HG02885 (cell line): ENCODE data around the gene TRIM8.
A peak's percentile ranks its signal among the peaks of the same experiment; 100 is the strongest.

Experiments
- ATAC-seq: cut with Tn5 transposase; IDR thresholded peaks from one replicate; pipeline ENCODE4 v1.9.1; 2021; ENCODE audit warnings: mild to moderate bottlenecking; ENCODE audit not compliant: unreplicated experiment, poor library complexity

TRIM8 gene

DNA sequence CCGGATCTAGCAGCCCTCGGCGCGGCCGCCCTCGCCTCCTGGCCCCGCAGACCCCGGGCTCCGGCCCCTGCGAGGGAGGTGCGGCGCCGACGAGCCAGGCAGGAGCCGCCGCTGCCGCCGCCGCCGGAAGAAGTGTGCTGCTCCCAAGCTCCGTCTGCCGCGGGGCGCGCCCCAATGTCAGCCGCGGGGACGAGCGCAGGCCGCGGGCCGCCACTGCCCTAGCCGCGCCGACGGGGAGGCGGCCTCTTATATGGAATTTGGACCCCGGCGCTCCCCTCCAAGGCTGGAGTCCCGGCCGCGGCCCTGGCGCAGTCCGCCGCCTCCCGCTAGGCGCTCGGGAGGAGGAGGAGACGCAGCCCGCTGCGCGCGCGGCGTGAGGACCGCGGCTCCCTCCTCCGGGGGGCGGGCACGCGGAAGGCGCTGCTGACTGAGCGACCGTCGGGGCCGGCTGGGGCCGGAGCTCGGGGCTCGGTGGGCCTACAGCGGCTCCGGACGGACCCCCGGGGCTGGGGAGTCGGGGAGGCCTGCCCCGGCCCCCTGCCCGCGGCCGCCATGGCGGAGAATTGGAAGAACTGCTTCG lies at the start of gene TRIM8:
Gene TRIM8 (plus strand): TSS at position 414 of the 580 bp plus-strand sequence. CDS start 139 bp downstream, at position 553.
- ATAC-seq = peak; percentile 11

DNA sequence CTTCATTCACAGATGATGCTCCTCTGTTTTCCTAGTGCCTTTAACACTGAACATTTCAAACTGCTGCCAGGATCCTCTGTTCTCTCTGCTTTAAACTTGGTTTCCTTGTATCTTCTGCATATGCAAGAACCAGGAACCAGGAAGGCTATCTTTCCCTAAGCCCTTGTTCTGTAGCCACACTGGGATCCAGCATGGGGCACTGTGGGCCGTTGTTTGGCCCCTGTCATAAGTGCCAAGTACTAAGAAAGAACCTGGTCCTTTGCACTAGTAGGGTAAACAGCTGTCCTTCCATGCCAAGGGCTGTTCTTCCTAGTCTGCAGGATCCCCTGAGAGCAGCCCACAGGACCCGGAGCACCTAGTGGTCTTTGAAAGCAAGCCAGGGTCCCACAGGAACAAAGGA lies 49.0 kb upstream of the TRIM8 start:
- ATAC-seq = no peak

- ATAC-seq = no peak
Measured at GRCh38 chr10:102595897-102596296, 48.4 kb upstream of the TRIM8 start.

DNA sequence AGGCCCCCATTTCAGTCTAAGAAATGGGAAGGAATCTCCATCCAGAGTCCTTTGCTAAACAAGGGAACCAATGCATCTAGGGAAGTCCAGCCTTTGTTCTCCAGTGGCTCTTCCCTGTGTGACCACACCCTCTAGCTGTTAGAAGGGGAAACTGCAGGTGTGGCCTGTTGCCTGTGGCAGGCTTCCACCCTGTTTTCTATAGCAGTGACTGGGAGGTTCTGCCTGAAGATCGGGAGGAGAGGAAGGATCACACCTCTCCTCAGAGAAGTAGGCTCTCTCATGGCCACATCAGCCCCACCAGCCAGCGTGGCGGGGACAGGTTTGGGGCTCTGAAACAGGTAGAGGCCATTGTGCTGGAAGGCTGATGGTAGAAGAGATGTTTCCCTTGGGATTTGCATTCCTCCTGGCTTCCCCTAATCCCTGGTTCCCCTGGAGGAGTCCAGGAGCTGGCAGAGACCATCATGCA lies 47.7 kb upstream of the TRIM8 start:
- ATAC-seq = peak; percentile 52

DNA sequence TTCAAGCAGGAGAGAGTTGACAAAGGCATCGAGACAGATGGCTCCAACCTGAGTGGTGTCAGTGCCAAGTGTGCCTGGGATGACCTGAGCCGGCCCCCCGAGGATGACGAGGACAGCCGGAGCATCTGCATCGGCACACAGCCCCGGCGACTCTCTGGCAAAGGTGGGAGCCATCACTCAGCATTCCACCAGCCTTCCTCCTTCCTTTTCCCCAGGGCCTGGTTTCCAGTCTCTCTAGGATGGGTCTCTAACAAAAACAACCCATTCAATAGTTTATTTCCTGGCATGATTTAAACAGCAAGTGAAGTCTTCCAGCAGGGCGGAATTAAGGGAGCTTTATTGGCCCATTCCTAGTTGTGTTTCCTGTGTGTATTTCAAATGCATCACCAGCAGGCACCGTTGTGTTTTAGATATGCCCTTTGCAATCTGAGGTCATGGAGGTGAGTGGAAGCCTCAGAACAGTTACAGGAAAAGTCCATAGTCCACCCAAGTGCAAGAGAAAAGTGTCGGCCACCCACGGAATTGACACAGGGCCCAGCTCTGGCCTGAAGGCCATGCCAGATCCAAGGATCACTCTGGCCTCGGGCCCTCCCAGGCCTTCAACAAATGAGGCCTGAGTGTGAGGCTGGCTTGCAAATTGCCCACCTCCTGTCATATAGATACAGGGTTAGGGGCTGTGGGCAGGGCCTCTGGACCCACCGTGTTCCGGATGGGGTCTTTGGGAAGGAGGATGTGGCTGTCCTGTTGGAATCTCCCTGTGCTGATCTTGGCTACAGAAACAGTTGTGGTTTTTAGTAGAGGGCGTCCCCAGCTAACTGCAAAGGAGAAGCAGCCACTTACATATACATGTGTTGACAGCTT lies 46.9 kb upstream of the TRIM8 start:
- no peak for ATAC-seq

DNA sequence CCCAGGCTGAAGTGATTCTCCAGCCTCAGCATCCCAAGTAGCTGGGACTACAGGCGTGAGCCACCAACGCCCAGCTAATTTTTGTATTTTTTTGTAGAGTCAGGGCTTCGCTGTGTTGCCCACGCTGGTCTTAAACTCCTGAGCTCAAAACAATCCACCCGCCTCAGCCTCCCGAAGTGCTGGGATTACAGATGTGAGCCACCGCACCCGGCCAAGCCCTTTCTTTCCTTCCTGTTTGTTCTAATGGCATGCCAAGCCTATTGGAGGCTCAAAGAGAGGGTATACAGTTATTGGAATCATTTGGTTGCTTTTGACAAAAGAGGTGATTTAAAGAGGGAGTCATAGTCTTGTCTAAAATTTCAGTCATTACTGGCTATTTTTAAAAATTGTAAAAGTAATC lies 46.0 kb upstream of the TRIM8 start:
- no peak for ATAC-seq

- no peak for ATAC-seq
Measured at GRCh38 chr10:102599565-102600327, 44.5 kb upstream of the TRIM8 start.

DNA sequence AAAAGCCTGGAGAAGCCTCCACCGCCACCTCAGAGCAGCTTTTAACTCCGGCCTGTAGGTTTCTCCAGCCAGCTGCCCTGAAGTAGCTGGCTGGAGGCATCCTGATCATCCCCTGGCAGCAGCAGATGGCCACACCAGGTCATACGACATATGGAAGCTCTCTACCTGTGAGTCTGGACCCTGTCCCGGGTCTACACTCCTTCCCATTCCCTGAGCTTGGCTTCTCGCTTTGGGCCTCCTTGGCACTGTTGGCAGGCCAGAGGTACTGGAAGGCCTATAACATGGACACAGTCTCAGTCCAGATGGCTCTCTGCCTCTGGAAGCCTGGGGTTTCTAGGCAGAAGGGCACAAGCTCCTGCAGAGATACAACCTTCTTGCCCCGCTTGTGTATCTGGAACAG lies 43.5 kb upstream of the TRIM8 start:
- no peak for ATAC-seq

DNA sequence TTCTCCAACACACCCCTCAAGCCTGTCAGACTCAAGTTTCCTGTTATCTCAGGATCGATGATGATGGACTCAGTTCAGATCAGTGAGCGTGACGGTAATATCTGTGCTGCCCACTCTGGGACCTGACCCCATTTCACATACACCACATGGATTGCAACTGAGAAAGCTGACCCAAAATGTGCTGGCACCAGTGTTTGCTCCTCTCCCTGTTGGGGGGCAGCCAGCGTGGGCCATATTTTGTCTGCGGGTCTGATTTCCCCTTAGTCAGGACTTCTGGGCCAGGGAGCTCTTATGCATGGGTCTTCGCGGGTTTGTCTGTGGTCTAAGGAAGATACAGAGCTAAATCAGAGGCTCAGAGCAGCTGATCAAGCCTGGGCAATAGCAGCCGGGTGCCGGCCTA lies 42.6 kb upstream of the TRIM8 start:
- ATAC-seq = no peak

DNA sequence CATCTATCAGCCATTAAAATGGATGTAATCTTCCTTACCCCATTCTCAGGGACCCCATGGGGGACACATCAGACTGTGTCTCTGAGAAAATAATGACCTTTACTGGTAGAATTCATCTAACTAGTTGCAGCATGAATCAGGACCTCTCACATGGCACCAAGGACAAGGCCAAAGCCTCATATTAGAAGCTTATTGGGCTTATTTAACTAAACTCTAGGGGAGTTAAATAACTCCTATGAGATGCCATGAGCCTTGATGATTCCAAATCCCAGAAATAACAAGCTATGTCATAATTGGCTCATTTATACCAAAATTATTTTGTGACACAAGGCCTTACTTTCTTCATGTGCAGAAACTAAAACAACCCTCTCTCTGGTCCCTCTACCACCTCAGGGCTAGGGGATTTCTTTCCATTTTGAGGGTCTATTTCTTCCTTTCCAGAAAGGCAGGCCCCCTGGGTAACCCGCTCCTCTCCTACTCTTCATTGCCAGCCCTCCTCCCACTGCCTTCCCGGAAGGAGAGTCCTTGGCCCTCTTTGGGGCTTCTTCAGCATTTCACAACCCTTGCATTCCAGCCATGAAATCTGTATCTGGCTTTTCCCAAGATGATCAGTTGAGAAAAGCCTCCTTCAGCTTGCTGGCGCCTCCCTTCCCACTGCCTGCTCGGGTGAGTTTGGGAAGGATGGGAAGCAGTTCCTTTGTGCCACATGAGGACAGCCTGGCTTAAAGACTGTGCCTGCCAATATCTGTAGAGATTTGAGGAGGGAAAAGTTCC lies 41.8 kb upstream of the TRIM8 start:
- no peak for ATAC-seq

- no peak for ATAC-seq
Measured at GRCh38 chr10:102603946-102604345, 40.3 kb upstream of the TRIM8 start.

- no peak for ATAC-seq
Measured at GRCh38 chr10:102604439-102604841, 39.8 kb upstream of the TRIM8 start.

GRCh38 chr10:102605712-102606111 lies 38.6 kb upstream of the TRIM8 start:
- no peak for ATAC-seq

DNA sequence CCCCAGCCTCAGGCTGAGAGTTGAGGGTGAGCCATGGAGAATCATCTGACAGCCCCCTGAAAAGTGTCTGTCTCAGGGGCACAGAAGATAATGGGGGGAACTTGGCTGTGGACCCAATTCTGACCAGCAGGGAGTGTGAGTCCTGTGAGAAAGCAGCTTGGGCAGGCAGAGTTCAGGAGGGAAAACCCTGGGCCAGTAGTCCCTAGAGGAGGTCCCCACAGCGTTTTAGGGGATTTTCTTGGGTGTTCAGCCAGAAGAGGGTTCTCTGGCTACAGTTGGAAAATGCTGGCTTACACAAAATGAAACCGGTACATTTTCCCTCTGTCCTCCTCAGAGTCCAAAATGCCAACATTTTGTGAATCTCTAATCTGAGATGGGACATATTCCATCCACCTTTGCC lies 35.8 kb upstream of the TRIM8 start:
- no peak for ATAC-seq

- no peak for ATAC-seq
Measured at GRCh38 chr10:102610441-102610887, 33.8 kb upstream of the TRIM8 start.

- no peak for ATAC-seq
Measured at GRCh38 chr10:102611514-102612087, 32.7 kb upstream of the TRIM8 start.

- no peak for ATAC-seq
Measured at GRCh38 chr10:102612964-102613275, 31.4 kb upstream of the TRIM8 start.

- ATAC-seq = no peak
Measured at GRCh38 chr10:102613286-102613685, 31.0 kb upstream of the TRIM8 start.

DNA sequence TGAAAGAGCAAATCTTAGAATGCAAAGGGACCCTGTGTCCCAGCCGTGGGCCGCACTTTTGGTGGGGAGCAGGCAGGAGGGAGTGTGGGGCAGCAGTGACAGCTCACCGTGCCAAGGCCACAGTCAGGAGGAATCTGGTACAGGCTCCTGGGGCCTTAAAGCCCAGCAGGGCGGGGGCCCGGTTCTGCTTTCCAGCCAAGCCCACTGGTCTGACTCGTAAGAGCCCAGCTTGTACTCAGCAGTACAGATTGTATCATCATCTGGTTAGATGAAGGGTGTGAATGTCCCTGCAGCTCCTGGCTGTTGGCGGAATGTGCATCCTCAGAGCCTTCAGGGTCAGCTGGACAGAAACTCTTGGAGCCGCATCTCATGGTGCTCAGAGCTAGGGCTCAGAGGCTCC lies 30.5 kb upstream of the TRIM8 start:
- ATAC-seq = no peak

DNA sequence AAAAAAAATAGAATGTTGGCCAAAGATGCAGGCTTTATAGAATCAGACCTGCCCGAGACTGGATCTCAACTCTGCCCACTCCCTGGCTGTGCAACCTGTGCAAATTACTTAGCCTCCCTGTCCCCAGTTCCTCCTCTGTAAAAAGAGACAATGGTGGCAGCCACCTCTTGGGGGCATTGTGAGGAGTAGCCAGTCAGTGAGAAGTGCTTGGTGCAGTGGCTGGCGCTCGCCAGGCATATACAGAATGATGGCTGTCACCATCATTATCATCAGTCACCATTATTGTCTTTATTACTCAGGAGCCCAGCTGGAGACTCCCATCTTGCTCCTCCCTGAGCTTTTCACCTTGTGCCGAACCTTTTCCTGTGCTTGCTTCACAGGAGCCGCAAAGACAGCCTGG lies 29.4 kb upstream of the TRIM8 start:
- no peak for ATAC-seq
